G401.6 (cell line): ENCODE data around the gene SLC35B2.

ENCODE experiments used
- FAIRE-seq: peaks from 2 replicates; lab custom pipeline; 2012; peaks lifted over from hg19 to GRCh38; lab: Jason Lieb, UNC

SLC35B2 gene

DNA sequence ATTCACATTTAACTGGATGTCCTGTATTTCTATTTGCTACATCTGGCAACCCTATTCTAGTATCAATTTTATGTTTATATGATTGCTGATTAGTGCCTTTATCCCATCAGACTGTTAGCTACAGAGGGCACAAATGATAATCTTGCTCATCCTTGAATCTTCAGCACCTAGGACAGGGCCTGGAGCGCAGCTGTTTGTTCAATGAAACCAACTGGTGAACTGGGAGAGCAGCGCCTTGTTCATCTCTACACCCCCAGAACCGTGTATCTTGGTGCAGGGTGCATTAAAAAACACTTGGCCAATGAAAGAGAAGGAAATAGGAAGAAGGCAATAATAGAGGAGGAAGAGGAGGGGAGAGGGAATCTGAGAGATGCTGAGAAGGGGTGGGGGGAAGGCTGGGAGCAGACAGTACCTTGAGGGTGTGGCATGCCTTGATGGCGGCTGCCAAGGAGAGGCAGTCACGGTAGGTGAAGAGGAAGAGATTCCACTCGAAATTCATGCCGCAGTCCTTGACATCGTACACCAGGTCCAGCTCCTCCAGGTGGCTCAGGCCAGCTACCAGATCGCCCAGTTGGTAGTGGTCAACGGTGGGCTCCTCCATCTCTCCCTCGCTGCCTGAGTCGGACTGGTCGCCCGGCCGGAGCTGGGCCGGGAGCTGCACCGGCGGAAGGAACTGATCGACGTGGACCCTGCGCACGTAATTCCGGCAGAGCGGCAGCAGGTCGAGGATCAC is 28.4 kb upstream of the SLC35B2 start:
- FAIRE-seq, result no peak

DNA sequence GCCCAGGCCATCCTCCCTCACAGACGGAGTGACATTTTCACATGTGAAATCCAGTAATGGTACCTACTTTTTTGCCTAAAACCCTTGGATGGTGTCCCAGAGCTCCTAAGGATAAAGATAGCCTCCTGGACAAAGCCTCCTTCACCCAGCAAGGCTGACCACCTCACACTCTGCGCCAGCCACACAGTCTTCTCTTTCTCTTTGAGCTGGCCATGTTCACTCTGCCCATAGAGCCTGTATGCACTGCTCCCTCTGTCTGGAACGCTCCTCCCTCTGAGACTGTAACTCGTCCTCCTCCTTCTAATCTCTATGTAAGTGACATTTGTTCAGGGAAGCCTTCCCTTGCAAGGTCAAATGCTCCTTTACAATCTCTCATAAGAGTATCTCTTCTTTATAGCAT is 27.5 kb upstream of the SLC35B2 start:
- no peak for FAIRE-seq

- FAIRE-seq, result no peak
These were observed 26.8 kb upstream of the SLC35B2 start for GRCh38 chr6:44284121-44284520.

DNA sequence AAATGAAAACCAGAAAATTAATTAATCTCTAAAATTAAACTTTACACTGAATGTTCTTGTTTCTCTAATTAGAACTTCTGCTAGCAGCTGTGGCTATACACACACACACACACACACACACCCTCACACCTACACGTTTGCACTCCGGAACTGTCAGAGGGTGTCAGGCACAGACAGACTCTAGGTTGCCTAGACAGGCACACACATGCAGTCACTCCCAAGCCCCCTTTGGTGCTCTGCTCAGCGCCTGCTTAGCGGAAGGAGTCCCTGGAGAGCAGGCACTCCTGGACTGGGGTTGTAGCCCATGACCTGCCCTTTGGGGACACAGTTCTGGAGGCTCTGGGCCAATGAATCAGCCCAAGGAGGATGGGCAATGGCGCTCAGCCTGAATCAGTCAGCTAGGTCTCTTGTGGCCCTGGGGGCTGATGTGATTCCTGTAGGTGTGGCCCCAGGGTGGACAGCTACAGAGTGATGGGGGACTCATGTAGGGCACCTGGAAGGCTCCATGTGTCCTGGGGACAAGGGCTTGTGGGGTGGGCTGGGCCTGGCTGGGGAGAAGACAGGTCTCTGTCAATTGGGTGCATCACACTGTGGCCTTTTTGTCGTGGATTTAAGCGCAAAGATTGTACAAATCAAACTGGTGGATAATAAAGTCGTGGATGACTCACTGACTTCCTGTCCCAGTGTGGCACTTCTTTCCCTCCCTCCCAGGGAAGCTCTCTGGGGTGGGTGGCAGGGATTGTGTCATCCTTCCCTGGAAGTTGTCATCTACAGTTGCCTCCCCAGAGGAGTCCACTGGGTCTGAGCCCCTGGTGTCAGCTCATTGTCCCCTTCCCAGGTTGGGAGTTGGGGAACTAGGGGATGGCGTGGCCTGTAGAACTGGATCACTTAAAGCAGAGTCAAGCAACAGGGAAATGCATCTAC is 21.7 kb upstream of the SLC35B2 start:
- FAIRE-seq, result no peak

- FAIRE-seq, result no peak
These were observed 21.0 kb upstream of the SLC35B2 start for GRCh38 chr6:44278315-44278714.

GRCh38 chr6:44277763-44278162 is 20.4 kb upstream of the SLC35B2 start:
- no peak for FAIRE-seq

- FAIRE-seq, result no peak
These were observed 19.6 kb upstream of the SLC35B2 start for GRCh38 chr6:44276667-44277640.

- FAIRE-seq, result no peak
These were observed 18.7 kb upstream of the SLC35B2 start for GRCh38 chr6:44275749-44276648.

DNA sequence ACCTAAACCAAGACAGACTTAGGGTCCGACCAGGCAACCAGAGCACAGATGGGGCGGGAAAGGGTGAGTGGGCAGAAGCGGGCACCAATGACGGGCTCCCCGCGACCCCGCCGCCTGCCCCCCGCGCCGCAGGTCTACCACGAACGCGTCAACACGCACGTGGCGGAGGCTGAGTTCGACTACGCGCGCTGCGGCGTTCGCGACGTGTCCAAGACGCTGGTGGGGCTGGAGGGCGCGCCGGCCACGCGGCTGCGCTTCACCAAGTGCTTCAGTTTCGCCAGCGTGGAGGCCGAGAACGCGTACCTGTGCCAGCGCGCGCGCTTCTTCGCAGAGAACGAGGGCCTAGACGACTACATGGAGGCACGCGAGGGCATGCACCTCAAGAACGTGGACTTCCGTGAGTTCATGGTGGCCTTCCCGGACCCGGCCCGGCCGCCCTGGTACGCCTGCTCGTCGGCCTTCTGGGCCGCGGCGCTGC is 18.0 kb upstream of the SLC35B2 start:
- FAIRE-seq, result no peak

DNA sequence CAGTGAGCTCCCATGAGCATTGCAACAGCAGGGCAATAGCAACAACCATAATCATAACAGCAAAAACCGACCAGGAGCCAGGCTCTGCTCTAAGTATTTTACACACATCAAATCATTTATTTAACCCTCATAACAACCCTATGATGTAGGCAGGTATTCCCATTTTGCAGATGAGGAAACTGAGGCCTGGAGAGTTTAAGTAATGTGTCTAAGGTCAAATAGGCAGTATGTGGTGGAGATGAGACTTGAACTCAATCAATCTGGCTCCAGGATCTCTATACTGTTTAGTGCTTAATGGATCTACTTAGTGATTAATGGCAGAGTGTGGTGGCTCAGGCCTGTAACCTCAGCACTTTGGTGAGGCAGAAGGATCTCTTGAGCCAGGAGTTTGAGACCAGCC is 16.3 kb upstream of the SLC35B2 start:
- no peak for FAIRE-seq

GRCh38 chr6:44272999-44273566 is 15.8 kb upstream of the SLC35B2 start:
- FAIRE-seq, result no peak

DNA sequence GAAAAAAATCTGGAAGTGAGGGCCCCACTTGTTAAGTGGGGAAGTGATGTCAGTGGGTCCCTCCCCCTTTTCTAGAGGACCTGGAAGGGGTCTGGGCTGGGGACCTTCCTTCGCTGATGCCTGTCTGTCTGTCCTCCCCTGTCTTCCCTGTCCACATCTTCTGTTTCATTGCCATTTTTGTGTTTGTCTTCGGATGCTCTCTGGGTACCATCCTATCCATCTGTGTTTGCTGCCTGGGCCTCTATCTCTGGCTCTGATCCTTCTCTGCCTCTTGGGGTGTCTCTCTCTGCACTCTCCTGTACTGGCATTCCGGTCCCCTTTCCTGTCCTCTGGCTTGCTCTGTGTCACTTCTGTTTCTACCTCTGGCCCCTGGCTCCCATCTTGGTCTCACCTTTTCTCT is 15.2 kb upstream of the SLC35B2 start:
- no peak for FAIRE-seq

DNA sequence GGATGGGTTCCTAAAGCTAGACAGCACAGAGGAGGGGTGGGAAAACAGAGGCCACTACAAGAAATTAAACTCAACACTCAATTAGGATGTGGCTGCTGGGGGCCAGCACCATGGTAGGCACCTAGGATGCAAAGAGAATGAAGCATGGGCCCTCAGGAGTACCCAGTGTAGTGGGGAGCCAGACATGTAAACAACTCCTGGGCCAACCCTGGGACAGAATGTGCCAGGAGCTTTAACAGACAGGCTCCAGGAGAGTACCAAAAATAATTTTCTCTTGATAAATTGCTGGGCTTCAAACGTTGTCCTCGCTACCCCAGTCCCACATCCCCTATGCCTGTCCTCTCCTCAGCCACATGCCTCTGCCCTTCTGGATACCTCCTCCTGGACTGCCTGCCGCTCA is 14.6 kb upstream of the SLC35B2 start:
- no peak for FAIRE-seq

DNA sequence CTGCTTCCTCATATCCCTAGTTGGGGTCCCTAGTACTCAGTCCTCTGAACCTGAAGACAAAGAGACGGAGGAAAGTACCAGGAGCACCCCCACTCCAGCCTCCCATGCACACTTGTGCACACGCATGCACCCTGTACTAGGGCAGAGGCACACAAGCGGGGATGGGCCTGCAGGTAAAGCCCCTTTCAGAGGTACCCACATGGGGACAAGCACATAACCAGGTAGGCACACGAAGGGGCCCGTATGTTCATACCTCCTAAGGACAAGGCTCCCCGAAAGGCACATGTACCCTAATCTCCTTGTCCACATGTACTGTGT is 14.0 kb upstream of the SLC35B2 start:
- FAIRE-seq, result no peak

- no peak for FAIRE-seq
These were observed 13.4 kb upstream of the SLC35B2 start for GRCh38 chr6:44270526-44271405.

DNA sequence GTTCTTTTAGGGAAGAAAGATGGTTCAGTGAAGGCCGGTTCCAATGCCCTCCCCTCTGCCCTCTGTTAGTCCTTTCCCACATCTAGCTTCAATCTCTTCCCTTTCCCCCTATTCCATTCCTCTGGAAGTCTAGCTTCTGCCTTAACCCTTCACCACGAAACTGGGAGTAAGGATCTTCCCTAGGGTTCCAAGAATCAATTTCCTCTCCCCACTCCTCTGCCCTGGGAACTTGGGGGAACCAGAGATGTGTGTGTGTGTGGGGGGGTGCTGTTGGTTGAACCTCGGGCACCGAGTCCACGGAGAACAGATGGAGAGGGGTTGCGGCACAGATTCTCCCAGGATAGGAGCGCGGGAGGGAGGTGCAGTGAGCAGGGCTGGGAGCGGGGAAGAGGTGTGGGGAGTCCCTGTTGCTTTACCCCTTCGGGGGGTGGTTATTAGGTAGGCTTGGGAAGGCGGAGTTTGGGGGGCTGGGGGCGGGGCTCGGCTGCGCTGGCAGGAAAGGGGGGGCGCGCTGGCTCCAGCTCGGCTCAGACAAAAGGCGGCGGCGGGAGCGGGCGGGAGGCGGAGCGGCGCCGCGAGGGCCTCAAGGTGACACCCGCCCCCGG is 12.7 kb upstream of the SLC35B2 start, which contains the start of gene TMEM151B:
TSS of gene TMEM151B (plus strand) at position 530 of the 605 bp plus-strand sequence. CDS start 293 bp downstream, outside the sequence.
- FAIRE-seq, result no peak

GRCh38 chr6:44269178-44269920 is 12.0 kb upstream of the SLC35B2 start:
- FAIRE-seq, result peak; percentile 13

GRCh38 chr6:44268095-44268628 is 10.8 kb upstream of the SLC35B2 start:
- peak; percentile 79 for FAIRE-seq
